Adipose tissue (tissue), 3 donors: Measurements from ENCODE around the gene RPP25L. TPM values are rescaled to one million over a fixed set of nuclear protein-coding genes. Genes with fewer than 3 reads are reported as not detected.

Source experiments
- H3K27ac ChIP-seq: one replicate; pipeline ENCODE4 v1.5.1; 2013; ENCODE audit warnings: low read depth, low read length
- WGBS, 3 donors: extraction: QIAGEN DNeasy Blood & Tissue Kit; methylation state at CpG; one replicate each; pipeline ENCODE4 v1.1.7; 2013; 5-methylcytosine and 5-hydroxymethylcytosine counted together
- polyA plus RNA-seq, 3 donors: library from polyadenylated mRNA; stranded (reverse); fragments of 200-250 nt; gene quantifications; one replicate each; pipeline ENCODE4 v1.2.3, GENCODE V29; 2013
- donor health status: healthy with polysubstance abuse.
- donor health status: Bipolar disorder and iron deficiency.
- donor health status: healthy.

RPP25L gene
- polyA plus RNA-seq, 3 donors = 25.6 to 31.9 (median 28.2) TPM

DNA sequence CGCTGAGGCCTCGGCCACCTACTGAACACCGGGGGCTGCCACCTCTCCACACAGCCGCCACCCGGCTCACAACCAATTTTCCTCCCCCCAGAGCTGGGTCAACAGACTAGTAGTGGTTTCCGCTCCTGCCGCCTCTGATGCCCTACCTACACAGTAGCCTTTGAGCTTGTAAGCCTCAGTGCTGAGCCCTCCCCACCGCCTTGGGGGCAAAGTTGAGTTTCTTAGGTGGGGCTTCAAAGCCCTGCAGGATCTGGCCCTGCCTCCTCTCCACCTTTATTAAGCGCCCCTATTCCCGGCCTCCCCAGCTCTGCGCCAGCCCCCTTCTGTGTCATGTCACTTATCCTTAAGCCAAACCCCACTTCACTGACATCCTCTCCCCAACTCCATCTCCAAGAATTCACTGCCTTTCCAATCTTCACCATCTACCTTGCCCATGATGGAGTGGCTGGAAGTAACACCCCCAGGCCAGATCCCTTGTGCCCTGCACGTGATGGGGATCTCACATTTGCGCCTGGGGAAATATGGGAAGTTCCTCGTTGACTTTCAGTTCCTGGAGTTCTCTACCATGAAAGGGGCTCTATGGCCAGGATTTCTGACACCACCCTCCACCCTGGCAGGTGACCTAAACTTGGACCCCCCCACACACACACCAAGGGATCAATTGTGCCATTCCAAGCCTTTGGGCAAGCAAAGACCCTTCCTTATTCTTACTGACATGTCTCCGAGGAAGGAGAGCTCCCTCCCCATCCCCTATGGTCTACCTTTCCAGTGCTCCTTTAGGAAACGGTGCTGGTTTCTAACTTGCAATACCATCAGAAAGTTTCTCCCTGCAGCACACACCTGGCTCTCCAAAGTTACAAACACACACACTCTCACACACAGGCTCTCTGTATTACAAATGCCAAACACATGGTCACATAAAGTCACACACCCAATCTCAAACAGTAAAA, 19.7 kb downstream of the RPP25L start:
- WGBS, 3 donors = 24 to 27% (median 26%) methylated on average over 16 of the region's 16 CpGs
- H3K27ac ChIP-seq = no peak overlapping the region

DNA sequence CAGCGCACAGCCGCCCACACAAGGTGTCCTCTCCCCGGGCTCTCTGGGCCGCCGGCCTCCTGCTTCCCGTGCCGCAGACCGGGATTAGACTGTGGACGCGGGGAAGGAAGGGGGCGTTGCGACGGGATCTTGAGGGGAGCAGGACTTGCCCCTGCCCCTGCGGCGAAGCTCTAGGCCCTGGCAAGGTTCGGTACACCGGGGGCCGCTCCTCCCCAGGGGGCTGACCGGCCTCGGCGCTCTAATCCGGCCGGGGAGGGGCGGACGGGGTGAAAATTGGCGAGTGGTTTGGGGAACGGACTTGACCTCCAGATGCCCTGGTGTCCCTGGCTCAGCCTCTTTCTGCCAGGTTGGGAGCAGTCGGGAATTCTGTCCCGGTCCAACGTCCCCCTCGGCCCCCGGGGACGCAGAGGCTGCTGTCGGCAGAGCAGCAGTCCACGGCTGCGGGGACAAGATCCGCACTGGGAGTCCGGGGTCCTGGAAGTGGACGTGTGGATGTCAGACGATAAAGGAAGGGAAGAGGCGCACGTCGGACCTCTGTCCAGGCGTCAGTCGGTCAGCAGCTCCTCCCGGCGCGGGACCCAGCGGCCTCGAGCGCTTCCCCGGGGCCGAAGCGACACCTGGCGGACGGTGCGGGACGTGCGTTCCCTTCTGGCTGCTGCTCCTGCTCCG, 20.5 kb downstream of the RPP25L start:
- no peak overlapping the region for H3K27ac ChIP-seq
- 2 to 8% (median 3%) methylated on average over 51 to 60 of the region's 60 CpGs for WGBS, 3 donors

DNA sequence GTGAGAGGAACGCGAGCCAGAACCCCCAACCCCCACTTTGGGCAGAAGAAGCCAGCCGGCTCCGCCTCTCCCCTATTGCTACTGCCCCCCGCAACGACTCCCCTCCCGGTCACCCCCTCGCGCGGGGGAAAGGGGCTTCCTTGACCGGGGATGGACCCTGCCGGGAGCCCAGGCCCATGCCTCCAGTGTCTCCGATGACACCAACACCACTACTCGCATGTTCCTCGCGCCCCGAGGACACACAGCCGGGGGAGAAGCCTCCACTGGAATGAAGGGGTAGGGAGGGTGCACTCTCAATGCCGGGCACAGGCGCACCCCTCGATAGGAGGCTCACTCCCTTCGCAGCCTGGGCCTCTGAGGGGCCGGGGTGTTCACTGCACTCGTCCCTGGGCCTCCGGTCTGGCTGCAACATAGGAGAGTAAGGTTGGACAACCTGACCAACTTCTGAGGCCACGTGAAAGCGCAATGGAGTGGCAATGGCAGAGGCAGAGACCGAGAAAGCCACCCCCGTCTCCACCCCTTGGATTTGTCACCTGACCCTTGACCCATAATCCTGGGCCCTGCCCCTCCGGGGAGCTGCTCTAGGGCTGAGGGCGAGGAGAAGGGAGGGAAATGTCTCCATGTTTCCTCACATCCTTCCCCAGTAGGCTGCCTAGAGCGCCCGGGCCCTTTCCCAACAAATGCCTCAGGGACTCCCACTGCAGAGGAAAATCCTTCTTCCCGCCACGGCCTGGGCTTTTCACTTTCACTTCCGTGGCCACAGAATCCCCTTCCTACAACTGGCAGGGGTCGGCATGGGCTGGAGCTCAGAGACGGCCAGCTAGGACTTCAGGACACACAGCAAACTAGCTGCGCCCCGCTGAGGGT, 21.3 kb downstream of the RPP25L start:
- no peak overlapping the region for H3K27ac ChIP-seq
- 6 to 16% (median 11%) methylated on average over 35 to 40 of the region's 40 CpGs for WGBS, 3 donors

DNA sequence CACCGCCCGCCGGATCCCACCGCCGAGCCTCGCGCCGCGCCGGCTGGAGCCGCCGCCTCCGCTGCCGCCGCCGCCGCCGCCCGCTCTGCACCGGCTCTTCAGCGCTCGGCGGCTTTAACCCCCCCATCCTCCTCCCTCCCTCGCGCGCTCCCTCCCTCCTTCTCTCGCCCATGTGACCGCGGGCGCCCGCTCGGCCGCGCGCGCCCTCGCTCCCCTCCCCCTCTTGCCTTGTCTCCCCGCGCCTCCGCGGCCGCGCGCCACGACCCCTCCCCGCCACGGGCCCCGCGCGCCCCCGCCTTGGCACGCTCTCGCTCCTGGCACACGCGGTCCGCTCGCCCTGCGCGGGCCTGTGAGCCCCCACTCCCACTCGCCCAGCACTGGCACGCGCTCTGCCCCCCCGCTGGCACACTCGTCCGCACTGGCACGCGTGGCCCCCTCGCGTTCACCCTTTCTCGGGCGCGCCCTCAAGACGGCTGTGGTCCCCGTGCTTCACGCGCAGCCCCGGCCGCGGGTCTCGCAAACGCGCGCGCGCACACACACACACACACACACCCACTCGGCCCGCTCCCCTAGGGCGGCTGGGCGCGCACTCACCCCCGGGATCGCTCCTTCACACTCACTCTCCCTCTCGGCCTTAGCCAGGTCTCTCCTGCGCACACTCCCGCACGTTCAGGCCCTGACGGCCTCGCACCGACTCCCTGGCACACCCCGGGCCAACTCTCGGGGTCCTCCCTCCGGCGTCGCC, 22.1 kb downstream of the RPP25L start, which contains the start of gene CNTFR:
TSS of gene CNTFR (minus strand) at position 89 of the 745 bp plus-strand sequence. CDS start 20,743 bp downstream, outside the sequence.
- H3K27ac ChIP-seq = no peak within 1 kb of the TSS
- WGBS, 3 donors = 0 to 1% (median 1%) methylated on average over 57 to 104 of the region's 104 CpGs

DNA sequence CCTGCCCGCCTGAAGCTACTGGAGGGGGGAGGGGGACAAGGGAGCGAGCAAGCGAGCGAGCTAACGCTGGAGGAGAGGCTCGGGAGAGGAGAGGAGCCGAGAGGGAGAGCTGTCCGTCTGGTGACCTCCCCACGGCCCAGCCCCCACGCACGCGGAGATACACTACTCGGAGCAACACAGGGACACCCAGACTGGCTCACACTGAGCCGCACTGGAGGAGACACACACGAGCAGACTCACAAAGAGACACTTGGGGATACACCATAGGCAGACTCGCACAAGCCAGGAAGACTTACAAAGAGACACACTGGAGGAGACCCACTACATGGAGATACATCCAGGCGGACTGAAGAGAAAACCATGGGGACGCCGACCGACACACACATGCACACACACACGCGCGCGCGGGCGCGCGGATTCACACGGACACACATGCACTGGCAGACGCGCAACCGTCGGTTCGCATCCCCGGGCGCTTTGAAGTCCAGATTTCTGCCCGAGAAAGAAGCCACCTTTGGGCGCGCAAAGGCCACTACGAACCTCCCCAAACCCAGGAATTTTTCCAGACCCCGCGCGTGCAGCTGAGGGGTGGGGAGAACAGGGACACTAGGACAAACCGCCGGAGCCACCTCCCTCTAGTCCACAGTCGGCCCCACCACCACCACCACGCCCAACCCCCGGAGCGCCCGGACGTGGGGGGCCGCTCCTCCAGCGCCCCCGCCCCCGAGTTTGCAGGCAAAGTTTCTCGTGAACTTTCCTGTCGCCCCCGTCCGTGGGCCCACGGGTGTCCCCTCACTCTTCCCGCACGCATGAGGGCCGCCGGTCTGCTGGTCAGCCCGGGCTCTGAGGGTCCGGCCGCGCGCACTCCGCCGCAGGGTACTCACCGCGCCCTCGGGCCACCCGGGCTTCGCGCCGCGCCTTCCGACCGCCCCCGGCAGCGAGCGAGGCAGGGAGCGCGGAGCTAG, 22.9 kb downstream of the RPP25L start:
- no peak overlapping the region for H3K27ac ChIP-seq
- WGBS, 3 donors = 1 to 2% (median 2%) methylated on average over 69 to 86 of the region's 86 CpGs

DNA sequence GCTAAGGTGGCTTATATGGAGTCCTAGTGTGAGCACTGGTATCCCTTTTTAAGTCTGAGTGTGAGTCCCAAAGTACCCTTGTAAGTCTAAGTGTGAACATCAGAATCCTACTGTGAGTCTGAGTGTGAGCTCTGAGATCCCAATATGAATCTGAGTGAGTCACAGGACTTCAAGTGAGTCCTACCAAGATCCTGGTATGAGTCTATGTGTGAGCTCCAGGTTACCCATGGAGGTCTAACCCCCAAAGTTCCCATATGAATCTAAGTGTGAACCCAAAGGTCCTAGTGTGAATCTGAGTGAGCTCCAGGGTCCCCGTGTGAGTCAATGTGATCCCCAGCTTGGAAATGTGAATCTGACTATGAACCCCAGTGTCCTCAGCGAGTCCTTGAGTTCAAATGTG, 24.6 kb downstream of the RPP25L start:
- 47 to 74% (median 71%) methylated on average over 2 of the region's 2 CpGs for WGBS, 3 donors
- no peak overlapping the region for H3K27ac ChIP-seq

DNA sequence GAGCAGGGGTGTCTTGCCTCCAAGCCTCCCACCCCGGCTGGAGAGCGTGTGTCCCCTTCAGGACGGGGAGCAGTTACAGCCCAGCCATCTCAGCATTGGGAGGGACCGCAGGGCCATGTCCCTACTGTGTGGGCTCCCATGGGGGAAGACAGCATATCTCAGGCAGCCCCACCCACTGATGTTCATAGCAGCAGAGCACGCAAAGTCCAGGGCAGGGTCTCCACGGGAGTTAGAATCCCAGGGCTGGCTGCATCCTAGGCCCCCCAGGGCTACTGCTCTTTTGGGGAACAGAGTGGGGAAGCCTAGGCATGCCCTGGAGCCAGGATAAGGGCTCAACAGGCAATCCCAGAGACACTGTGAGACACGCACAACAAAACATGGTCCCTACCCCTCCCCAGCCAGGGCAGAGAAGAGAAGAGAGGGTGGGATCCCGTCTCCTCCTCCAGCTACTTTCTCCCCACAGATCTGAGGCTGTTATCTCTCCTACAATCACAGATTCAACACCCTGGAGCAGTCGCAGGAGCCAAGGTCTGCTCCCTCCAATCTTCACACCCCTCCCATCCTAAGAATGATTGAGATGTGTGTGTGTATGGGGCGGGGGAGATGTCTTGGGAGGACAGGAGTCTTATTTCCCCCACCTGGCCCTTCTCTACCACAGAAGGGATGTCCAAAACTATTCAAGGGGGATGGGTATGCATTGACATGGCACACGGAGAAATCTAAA, 25.8 kb downstream of the RPP25L start:
- H3K27ac ChIP-seq = no peak overlapping the region
- WGBS, 3 donors = 13 to 39% (median 32%) methylated on average over 11 of the region's 11 CpGs

DNA sequence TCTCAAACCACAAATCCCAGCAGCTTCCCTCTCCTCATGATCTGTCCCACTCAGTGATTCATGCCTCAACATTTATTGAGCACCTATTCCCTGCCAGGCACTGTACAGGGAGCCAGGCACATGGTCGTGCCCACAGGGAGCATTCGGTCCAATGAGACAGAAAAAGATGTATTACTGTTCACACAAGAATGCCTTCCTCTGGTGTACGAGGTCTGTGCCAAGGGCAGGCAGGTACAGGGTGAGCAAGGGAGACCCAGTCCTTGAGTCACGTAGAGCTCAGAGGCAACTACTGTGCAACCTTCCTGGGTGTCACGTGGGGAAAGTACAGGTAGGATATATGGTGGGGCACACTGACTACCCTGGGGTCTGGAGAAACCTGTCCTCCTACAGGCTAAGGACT, 26.9 kb downstream of the RPP25L start:
- 64 to 82% (median 77%) methylated on average over 5 of the region's 5 CpGs for WGBS, 3 donors
- no peak overlapping the region for H3K27ac ChIP-seq

DNA sequence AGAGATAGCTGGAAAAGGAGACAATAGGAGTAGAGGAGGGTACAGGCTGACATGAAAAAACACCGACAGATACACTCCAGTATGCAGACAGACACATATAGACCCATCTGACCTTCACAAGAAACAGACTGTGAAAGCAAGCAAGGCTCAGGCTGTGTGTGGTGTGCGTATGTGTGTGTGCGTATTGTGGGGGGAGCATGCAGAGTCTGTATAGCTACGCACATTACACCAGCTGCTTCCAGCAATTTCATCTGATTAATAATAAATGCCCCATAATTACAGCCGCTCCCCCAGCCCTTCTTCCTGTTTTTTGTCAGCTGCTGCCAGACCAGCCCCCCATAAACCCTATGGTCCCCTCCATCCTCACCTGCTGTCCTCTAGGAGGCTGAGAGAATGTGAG, 29.1 kb downstream of the RPP25L start:
- no peak overlapping the region for H3K27ac ChIP-seq
- WGBS, 3 donors = 89 to 92% (median 91%) methylated on average over 5 of the region's 5 CpGs

DNA sequence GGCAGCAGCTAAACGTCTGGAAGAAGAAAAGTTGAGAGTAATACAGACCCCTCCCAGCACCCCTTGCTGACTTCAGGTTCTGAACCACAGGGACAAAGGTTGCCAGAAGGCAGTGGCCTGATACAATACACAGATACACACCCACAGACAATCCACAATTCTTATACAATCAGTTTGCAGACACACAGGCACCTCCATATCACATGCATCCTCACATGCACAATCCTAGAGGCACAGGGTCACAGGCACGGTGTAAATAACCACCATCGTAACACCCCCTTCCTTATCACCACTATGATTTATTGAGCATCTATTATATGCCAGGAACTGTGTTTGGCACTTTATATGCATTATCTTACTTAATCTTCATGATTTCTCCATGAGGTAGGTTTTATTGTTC, 30.6 kb downstream of the RPP25L start:
- H3K27ac ChIP-seq = no peak overlapping the region
- WGBS, 3 donors = 73 to 76% (median 74%) methylated on average over 3 of the region's 3 CpGs

DNA sequence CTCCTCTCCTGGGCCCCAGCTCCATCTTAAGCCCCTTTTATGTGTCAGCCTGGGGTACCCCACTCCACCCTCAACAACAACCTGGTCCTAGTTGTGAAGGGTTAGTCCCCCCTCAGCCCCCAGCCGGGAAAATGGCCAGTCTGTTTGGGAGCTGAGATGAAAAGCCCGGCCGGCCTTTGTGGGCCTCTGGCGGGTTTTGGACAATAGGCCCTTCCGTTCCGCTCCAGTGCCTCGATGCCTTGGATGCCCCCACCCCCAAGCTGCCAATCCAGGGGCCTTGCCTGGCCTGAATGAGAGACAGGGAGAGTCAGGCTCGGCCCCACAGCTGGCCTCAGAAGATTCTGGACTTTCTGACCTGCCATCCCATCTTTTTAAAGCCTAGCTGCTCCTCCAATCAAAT, 31.5 kb downstream of the RPP25L start:
- no peak overlapping the region for H3K27ac ChIP-seq
- 65 to 79% (median 68%) methylated on average over 8 of the region's 8 CpGs for WGBS, 3 donors

DNA sequence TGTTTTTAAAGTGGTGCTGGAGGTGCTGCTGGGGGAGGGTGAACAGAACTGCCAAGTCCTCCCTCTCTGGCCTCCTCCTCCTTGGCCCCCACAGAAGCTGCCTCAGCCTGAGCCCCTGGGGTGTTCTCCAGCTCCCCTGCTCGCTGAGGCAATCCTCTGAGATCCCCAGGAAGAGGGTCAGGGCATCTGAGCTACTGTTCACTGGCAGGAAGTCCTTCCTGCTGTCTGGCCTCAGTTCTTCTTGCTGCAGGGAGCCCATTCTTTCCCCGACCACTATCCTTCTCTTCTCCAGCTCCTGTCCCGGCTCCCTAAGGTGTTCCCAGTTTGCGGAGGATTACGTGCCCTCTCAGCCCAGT, 32.1 kb downstream of the RPP25L start:
- 67 to 75% (median 71%) methylated on average over 5 of the region's 5 CpGs for WGBS, 3 donors

DNA sequence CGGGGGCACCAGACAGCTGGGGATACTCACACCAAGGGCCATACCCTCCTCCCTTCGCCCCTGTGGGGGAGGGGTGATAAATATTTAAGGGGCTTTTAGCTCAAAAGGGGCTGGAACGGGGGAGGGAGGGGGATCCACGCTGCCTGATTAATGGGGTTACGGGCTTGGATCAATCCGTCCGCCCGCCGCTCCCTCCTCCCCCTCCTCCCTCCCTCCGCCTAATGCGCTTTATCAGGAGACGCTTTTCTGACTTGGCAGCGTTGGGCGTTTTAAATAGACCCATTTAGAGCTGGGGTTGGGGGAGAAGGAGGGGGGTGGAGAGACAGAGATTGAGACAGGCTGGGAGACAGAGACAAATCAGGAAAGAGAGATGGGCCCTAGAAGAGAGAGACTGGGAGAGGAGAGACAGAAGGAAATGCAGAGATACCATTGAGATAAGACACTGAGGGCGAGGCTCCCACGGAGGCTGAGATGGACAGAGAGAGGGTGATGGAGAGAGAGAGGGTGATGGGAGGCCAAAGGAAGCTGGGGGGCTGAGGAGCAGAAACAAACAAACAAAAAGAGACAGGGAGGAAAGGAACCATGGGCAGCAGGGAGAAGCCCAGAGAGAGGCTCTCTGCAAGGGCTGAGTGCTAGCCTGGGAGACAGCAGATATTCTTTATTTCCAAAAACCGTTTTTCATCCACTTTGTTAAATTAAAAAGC, 32.6 kb downstream of the RPP25L start:
- 7 to 16% (median 11%) methylated on average over 17 of the region's 17 CpGs for WGBS, 3 donors
- no peak overlapping the region for H3K27ac ChIP-seq

More for the DNA sequence above, 32.1 kb downstream of the RPP25L start:
- H3K27ac ChIP-seq = no peak overlapping the region

DNA sequence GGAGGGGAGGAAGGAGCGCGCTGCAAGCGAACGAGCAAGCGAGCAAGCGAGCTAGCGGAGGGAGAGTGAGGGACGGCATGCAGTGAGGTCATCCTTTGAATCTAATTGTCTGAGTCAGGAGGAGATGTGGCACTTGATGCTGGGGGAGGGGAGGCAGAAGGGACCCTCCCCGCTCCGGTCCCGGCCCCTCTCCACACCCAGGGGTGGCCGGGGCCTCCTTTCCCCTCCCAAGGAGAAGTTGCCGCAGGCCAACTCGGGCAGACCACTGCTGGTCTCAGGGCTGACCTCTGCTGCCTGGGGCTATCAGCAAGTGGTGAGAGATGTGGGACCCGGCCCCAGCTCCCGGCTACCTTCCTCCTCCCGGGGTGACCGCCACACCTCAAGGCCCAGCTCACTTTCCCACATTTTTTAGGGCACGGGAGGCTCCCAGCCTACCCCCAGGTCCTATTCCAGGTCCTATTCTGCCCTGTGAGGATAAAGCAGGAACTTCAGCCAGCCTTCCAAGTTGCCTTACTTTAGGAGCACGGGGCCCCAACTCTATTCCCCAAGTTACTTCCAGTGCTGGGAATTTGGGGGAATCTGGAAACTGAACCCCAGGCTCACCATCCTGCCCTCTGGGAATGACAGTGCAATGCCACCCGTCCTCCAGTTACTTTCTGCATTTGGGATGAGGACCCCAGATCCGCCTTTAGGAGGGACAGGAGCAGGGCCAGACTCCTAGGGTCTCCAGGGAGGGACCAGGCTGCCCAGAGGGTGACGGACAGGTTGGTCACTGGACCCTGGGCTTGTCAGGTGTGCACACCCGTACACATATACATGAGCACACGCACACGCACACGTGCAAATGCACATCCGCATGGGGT, 33.4 kb downstream of the RPP25L start:
- no peak overlapping the region for H3K27ac ChIP-seq
- 11 to 20% (median 20%) methylated on average over 25 to 28 of the region's 28 CpGs for WGBS, 3 donors
